ENCODE results near the gene TLE1. TPM values are rescaled to one million over a fixed set of nuclear protein-coding genes. Genes with fewer than 3 reads are reported as not detected.

Gene TLE1
- total and polyA plus RNA-seq, 9 of the 15 experiments (the other 6 are each of a cell fraction or from before 2014, with no cell fraction given): 0.11 TPM; not detected in 8

DNA sequence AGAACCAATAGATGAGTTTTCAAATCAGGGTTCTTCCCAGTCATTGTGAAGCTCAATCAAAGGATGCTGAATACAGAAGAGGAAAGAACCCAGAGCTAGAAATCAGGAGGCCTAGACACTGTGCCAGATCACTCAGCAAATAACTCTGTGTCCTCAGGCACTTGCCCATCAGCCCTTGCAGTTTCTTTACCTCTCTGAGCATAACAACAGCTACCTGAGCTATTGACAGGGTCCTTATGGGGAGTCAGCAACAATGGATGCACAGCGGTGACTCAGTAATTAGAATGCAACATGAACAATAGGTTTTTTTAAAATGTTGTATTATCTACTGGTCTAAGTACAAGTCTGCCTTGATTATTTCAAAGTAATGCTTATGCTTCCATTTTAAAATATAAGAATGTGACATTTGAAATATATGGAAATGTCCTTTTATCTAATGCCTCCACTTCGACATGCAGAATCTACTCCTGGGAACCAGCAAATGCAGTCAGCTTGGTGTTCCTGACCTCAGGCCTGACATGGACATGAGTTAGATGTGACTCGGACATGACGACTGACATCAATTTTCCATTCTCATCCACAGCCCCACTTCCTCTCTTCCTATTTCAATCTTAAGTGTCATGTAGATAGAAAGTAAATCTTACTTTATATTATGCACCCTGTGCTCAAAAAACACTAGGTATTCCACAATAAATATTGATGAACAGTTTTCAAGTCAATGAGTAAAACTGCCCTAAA lies 155.0 kb downstream of the TLE1 start (continued):
- TF ChIP-seq, protein P1, sequence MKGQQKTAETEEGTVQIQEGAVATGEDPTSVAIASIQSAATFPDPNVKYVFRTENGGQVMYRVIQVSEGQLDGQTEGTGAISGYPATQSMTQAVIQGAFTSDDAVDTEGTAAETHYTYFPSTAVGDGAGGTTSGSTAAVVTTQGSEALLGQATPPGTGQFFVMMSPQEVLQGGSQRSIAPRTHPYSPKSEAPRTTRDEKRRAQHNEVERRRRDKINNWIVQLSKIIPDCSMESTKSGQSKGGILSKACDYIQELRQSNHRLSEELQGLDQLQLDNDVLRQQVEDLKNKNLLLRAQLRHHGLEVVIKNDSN (CRISPR knock-in tag; IDR thresholded peaks at IDR 0.05): no peak
- TF ChIP-seq RAD51 (IDR thresholded peaks at IDR 0.05; ENCODE audit: borderline replicate concordance, low read depth) (no peak), RBM15 (IDR thresholded peaks at IDR 0.05; ENCODE audit: insufficient read depth, low read length) (no peak), NFIX (CRISPR knock-in tag; IDR thresholded peaks at IDR 0.05; ENCODE audit: low read depth) (no peak), ARID1B (IDR thresholded peaks at IDR 0.05) (no peak), ZNF133 (CRISPR knock-in tag; IDR thresholded peaks at IDR 0.05) (no peak)

Small RNA genes lying within 50 kb of the gene (small RNA-seq; reads per million reads assigned to genes)
- gene RNU6-1035P: not detected

Other genes with a start within 250 kb of the TLE1 start
- not detected in 2 replicates for gene SPATA31D4, start 238.9 kb upstream of the TLE1 start, total RNA-seq (2014; rRNA removed)
- gene SPATA31D4, start 238.9 kb upstream of the TLE1 start, total RNA-seq (2014; rRNA removed; fragmentation: Illumina TruSeq; extraction: Trizol): not detected in 2 replicates
- not detected in 2 replicates for gene SPATA31D4, start 238.9 kb upstream of the TLE1 start, total RNA-seq (2015; rRNA removed; fragmentation: Illumina TruSeq; extraction: Trizol)
- gene SPATA31D4, start 238.9 kb upstream of the TLE1 start, total RNA-seq (2021): not detected in 2 replicates
- not detected in 2 replicates for gene SPATA31D4, start 238.9 kb upstream of the TLE1 start, polyA plus RNA-seq (2011; rRNA removed)
- gene SPATA31D4, start 238.9 kb upstream of the TLE1 start, polyA plus RNA-seq (2014; fragmentation: Illumina TruSeq; extraction: Trizol): not detected in 2 replicates
- gene SPATA31D4, start 238.9 kb upstream of the TLE1 start, polyA plus RNA-seq (2014; fragmentation: Nextera tagmentation; extraction: Ambion mirVana): not detected
- not detected in 2 replicates for gene SPATA31D4, start 238.9 kb upstream of the TLE1 start, polyA plus RNA-seq (2014; rRNA removed)